ENCODE measurements around the gene CSF2.

The CSF2 gene

GRCh38 chr5:132067941-132068808 is 5.4 kb upstream of the CSF2 start:
- no peak for DNase-seq (ENCODE audit: low read depth in 2 of 2)

DNA sequence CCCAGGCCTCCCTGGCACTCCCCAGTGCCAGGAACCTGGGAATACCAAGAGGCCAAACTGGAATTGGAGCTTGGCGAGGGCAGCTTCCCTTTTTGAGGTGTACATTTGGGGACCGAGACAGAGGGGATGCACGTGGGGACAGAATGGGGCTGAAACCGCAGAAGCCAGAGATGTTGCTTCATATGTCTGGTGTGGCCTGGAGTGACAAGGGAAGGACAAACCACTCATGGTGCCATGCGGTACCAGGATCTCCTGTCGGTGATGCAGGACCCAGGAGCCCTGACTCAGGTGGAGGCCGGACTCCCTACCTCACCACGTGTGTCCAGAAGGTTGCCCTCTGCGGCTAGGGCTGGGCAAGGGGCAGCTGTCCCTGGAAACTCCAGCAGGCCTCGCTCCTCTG is 4.0 kb upstream of the CSF2 start:
- no peak for DNase-seq (ENCODE audit: low read depth in 2 of 2)

DNA sequence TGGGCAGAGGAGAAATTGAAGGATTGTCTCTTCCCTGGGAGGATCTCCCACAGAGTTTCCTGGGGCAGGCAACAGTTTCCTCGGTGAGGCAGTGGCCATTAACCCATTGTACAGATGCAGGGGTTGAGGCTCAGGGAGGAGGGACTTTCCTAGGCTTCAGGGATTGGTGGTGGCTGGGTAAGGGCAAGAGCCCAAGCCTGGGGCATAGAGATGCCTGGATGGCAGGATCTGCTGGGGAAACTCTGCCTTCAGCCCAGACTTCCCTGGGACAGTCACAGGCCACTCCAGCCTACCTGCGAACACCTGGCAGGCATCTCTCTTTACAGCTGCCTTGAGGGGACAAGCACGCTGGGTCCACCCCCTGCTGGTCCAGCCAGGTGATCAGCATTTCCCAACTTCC is 3.6 kb upstream of the CSF2 start:
- no peak for DNase-seq (ENCODE audit: low read depth in 2 of 2)

GRCh38 chr5:132070460-132071337 is 2.9 kb upstream of the CSF2 start:
- peak; percentile 74 to 78 for DNase-seq (ENCODE audit: low read depth in 2 of 2)

GRCh38 chr5:132071338-132071707 is 2.3 kb upstream of the CSF2 start:
- no peak for DNase-seq (ENCODE audit: low read depth in 2 of 2)

- DNase-seq (ENCODE audit: low read depth in 2 of 2): no peak
Measured at GRCh38 chr5:132072070-132072469, 1.5 kb upstream of the CSF2 start.

DNA sequence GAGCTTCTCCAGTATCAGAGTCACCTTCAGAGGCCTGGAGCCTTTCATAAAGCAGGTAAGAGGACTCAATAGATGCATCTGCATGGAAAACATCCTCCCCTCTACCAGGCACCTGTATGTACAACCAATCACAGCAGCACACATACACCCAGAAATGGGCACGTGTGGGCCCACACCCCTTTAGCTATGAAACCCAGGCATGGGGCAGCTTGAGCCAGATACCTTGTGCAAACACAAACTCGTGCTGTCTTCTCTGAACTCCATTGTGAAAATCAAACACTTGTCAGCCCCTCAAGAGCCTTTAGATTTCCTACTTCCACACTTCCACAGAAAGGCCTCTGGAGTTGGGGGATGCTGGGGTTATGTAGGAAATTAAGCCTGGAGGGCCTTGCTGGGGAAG is 1.1 kb upstream of the CSF2 start:
- no peak for DNase-seq (ENCODE audit: low read depth in 2 of 2)

- no peak for DNase-seq (ENCODE audit: low read depth in 2 of 2)
Measured at GRCh38 chr5:132074091-132074771, 642 bp downstream of the CSF2 start.

GRCh38 chr5:132074772-132075718 is 1.5 kb downstream of the CSF2 start:
- DNase-seq (ENCODE audit: low read depth in 2 of 2): no peak

GRCh38 chr5:132075719-132076077 is 2.1 kb downstream of the CSF2 start:
- DNase-seq (ENCODE audit: low read depth in 2 of 2): no peak

GRCh38 chr5:132076202-132076830 is 2.7 kb downstream of the CSF2 start:
- no peak for DNase-seq (ENCODE audit: low read depth in 2 of 2)

- no peak for DNase-seq (ENCODE audit: low read depth in 2 of 2)
Measured at GRCh38 chr5:132076983-132077382, 3.4 kb downstream of the CSF2 start.

DNA sequence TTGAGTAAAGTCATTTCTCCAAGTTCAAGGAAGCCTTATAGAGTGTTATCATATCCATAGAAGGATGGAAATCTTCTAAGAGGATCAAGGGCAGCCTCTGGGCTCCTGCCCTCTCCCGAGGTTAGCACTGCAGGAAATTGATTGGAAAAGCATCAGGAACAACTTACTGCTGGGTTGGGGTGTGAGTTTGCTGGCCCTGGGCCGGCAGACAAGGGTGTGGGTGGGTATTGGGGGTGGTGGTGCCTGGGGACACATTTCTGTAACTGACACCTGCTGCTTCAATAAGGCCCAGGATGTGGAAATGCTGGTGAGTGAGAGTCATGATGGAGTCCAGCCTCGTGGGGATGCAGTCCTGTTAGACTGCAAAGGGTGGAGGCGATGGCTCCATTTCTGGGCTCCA is 5.5 kb downstream of the CSF2 start:
- no peak for DNase-seq (ENCODE audit: low read depth in 2 of 2)

DNA sequence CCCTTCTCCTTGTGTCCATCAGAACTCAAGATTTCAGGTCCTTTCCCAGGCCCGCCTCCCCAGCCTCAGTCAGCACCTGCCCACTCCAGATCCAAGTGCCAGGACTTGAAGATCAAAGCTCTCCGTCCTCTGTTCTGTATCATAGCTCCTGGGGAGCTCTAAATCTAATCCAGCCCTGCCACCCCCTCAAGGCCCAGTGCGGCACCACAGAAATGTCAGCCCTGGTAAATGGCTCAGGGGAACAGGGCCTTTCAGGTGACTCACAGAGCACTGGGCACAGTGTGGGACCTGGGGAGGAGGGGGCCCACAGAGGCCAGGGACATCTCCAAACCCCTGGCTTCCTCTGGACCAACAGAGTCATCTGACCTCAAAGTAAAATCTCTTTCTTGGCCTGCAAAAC is 6.0 kb downstream of the CSF2 start:
- no peak for DNase-seq (ENCODE audit: low read depth in 2 of 2)

GRCh38 chr5:132080595-132080994 is 7.0 kb downstream of the CSF2 start:
- no peak for DNase-seq (ENCODE audit: low read depth in 2 of 2)

DNA sequence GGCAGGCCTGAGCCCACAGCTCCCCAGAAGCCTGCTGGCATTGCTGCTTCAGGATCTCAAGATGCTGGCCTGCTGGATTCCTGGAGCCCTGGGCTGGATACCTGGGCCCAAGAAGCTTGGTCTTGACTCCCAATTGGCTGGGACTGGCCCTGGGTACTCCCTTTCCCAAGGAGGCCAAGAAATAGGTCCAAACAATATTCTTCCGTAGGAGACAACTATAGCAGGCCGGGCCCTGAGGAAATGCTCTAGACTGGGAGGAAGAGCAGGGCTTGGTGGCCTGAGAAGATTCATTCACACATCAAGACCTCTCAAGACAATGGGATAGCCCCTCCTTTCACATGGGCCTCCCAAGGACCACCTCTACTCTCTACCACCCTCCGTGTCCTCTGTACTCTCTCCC is 7.9 kb downstream of the CSF2 start:
- no peak for DNase-seq (ENCODE audit: low read depth in 2 of 2)

DNA sequence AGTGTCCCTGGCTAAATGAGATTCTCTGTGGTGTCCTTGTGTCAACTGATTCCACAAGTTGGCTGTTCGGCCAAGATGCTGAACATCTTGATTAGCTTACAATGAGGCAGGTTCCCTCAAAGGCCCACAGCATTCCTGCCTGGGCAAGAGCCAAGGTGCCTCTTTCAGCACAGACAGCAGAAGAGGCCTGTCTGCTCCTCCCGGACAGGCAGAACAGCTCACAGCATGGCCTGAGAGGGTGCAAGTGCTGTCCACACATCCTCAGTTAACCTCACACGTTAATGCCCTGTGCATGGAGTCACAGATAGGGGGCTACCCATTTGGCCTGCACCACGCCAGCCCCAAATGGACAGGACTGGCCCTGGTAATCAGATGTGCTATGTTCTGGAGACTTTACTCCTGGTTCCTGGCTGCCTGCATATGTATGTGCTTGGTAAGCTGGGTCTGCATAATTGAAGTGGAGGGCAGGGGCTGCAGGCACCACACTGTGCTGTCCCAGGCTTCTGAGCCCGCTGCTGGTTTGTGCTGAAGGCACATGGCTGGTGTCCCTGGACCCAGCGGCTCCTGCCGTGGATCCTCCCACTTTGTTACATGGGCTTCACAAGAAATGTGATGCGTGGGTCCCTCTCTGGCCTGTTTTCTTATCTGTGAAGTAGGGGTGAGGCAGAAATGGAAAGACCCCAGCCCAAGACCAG is 8.9 kb downstream of the CSF2 start:
- DNase-seq (ENCODE audit: low read depth in 2 of 2): no peak

- no peak for DNase-seq (ENCODE audit: low read depth in 2 of 2)
Measured at GRCh38 chr5:132083071-132083678, 9.6 kb downstream of the CSF2 start.

- DNase-seq (ENCODE audit: low read depth in 2 of 2): no peak
Measured at GRCh38 chr5:132085686-132086085, 12.1 kb downstream of the CSF2 start.

DNA sequence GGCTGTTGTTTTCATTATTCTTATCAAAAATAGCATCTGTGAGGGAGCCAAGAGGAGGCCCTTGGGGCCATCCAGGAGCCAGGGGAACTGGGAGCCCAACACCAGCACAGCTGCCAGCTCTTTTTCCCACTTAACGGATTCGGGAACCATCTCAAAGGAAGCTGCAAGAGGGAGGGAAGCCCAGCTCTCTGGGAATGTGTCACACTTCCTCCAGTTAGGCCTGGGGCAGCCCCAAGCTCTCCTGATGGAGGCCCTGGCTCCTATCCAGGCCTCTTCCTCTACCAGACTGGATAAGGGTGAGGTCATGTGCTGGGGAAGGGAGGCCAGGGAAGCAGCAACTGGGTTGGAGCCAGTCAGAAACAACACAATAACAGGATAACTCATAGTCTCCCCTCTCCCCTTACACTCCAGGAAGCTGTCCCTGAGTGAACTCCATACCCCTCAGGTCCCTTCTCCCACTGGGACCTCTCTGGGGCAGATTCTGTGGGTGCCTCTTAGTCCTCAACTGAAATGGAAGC is 12.7 kb downstream of the CSF2 start:
- DNase-seq (ENCODE audit: low read depth in 2 of 2): no peak
